GM12875 (cell line): ENCODE results near the gene RHOBTB3.

Experiments used
- H3K4me3 ChIP-seq: one replicate; pipeline ENCODE4 v1.5.1; 2011; ENCODE audit warnings: low read depth, low read length, control low read depth
- CTCF ChIP-seq: IDR thresholded peaks from 2 replicates; pipeline ENCODE4 v1.5.1; 2011; ENCODE audit warnings: low read depth, mild to moderate bottlenecking, control low read depth, inconsistent platforms, low read length, moderate library complexity, borderline replicate concordance; ENCODE audit not compliant: insufficient read depth

Gene RHOBTB3

GRCh38 chr5:95729115-95730010 is 1.8 kb upstream of the RHOBTB3 start:
- no peak overlapping the region for H3K4me3 ChIP-seq

GRCh38 chr5:95730011-95730700 is 980 bp upstream of the RHOBTB3 start:
- no peak overlapping the region for H3K4me3 ChIP-seq
- TF ChIP-seq CTCF, result no peak

More at GRCh38 chr5:95729115-95730010, 1.8 kb upstream of the RHOBTB3 start:
- no peak for TF ChIP-seq CTCF

GRCh38 chr5:95731571-95732554 is 727 bp downstream of the RHOBTB3 start:
- H3K4me3 ChIP-seq, result peak overlapping the region; percentile 91

GRCh38 chr5:95733107-95733665 is 2.0 kb downstream of the RHOBTB3 start:
- no peak for TF ChIP-seq CTCF
- H3K4me3 ChIP-seq, result no peak overlapping the region

More at GRCh38 chr5:95731571-95732554, 727 bp downstream of the RHOBTB3 start:
- no peak for TF ChIP-seq CTCF

- H3K4me3 ChIP-seq, result no peak overlapping the region
- TF ChIP-seq CTCF, result no peak
Observed at GRCh38 chr5:95734187-95734586, 3.1 kb downstream of the RHOBTB3 start.

GRCh38 chr5:95734906-95735305 is 3.8 kb downstream of the RHOBTB3 start:
- no peak for TF ChIP-seq CTCF
- no peak overlapping the region for H3K4me3 ChIP-seq
